GM19438 (cell line): ENCODE results near the gene GPC3.
"Not testable (repeated sequence)": the region's sequence is repeated elsewhere in the genome, so short reads cannot be mapped to it uniquely, and the experiment has no call there.

Experiments used
- ATAC-seq: cut with Tn5 transposase; IDR thresholded peaks from one replicate; pipeline ENCODE4 v1.9.1; 2021; ENCODE audit warnings: low read depth; ENCODE audit not compliant: unreplicated experiment

Gene GPC3

DNA sequence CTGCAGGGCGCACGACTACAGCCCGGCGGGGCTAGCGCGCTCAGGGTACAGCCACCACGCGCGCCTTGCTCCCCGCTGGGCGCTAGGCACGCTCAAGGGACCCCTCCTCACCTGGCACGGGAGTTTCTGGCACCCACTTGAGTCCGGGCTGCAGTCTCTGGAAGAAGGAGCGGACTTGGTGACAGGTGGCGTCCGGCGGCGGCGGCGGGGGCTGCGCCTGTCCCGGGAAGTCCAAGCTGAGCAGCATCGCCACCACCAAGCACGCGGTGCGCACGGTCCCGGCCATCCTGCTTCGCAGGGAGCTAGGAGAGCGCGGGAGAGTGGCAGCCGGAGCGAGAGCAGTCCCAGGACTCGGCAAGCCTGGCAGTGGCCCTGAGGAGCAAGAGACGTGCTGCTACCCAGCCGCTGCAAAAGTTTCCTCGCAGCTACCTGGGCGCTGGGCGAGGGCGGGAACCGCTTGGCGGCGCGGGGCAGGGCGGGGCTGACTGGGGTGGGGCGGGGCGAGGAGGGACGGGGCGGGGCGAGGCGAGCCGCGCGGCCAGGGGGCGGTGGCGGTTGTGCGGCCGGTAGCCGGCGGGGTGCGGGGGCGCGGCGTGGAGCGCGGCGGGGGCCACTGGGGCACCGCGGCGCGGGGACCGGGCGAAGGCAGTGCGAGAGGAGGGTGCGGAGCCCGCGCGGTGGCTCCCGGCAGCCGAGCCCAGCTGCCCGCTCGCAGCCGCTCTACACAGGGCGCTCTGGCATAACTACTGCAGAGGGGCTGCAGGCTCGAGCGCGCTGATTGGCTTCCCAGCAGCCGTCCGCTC is at the start of gene GPC3:
TSS of gene GPC3 (minus strand) at position 431 of the 803 bp plus-strand sequence.
- peak; percentile 71 for ATAC-seq

DNA sequence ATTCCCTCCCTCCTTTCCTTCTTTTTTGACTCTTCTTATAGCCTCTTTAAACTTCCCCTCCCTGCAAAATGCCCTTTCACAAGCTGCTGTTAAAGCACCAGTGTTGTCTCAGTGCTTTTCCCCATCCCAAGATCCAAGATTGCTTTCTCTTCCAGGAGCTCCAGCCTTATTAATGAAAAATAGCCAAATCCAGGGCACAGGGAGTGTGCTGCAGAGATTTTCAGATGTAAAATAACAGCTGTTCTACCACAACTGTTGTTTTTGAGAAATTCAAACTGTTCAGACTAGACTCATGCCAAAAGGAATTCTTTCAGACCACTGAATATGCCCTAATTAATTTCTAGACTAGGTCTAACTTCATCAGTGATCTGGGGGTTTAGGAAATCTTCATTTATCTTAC is 47.0 kb upstream of the GPC3 start:
- ATAC-seq: no peak

- no peak for ATAC-seq
Observed at GRCh38 chrX:134026565-134027311, 41.3 kb upstream of the GPC3 start.

DNA sequence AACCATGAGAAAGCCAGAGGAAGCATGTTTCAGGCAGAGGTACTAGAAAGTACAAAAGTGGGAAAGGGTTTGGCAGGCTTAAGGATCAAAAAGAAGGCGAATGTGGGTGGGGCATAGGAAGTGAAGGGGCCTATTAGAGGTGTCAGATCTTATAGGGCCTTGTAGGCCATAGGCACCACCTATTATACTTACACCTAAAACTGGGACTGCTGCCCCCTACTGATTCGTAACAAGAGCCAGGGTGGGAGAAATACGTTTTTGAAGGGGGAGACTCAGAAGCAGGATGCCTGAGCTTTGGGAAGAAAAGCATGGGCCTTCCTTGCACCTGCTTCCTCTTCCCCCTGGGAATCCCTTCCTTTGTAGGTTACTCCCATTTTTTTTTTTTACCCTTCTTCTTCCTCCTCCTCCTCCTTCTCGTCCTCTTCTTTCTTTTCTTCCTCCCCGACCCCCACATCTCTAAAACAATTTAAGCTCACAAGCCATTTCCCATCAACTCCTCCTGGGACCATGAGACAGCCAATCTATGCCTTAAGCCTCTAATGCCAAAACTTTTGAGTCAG is 40.7 kb upstream of the GPC3 start:
- no peak for ATAC-seq

GRCh38 chrX:134024686-134025377 is 39.4 kb upstream of the GPC3 start:
- ATAC-seq: no peak

DNA sequence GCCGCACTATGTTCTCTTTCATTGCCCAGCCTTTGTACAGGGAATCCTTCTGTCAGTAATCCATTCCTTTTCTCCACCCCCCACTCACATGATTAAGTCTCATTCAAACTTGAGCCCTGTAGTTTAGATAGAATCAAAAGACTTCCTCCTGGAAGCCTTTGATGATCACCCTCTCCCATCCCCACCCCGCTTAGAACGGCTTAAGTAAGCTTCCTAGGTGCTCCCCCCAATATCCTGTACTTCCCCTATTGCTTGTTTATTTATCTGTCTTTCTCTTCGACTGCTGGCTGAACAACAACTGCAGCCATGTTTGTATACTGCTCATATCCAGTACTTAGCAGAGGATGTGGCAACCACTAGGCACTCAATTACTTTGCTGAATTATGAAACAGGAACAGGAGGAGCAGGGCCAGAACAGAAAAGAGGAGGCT is 38.5 kb upstream of the GPC3 start:
- ATAC-seq: no peak

DNA sequence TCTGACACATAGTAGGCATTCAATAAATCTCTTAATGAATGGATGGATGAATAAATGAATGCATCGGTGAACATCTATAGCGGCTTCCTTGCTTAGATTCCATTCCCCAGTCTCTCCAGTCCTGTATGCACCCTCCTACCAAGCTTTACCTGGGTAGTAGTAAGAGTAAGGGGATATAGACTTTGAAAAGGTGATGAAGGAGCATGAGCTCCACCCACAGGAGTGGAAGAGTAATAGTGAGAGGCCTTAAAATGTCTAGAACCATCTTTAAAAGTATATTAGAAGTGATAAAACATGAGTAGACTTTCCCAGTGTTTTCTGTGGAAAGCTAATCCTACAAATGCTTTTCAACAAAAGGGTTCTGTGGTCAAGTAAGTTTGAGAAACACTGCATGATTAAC is 35.5 kb upstream of the GPC3 start:
- no peak for ATAC-seq

- no peak for ATAC-seq
Observed at GRCh38 chrX:134019567-134020206, 34.3 kb upstream of the GPC3 start.

DNA sequence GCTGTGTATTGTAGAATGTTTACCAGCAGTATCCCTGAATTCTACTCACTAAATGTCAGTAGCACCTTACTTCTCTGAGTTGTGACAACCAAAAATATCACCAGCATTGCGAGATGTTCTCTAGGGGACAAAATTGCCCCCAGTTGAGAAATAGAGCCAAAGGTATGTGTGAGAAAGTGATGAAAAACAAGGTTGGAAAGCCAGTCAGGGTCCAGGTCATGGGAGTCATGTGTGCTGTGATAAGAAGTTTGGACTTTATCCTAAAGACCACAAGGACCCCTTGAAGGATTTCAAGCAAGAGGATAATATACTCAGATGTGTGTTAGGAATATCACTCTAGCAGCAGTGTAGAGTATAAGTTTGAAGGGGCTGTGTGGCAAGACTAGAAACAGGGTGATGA is 30.9 kb upstream of the GPC3 start:
- ATAC-seq: not testable (repeated sequence)

DNA sequence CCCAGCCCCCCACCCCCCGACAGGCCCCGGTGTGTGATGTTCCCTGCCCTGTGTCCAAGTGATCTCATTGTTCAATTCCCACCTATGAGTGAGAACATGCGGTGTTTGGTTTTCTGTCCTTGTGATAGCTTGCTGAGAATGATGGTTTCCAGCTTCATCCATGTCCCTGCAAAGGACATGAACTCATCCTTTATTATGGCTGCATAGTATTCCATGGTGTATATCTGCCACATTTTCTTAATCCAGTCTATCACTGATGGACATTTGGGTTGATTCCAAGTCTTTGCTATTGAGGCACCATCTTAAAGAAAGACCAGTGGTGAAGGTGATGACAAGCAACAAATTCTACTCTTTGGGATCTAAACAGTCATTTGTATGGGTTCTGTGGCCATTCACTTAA is 30.1 kb upstream of the GPC3 start:
- ATAC-seq: not testable (repeated sequence)

DNA sequence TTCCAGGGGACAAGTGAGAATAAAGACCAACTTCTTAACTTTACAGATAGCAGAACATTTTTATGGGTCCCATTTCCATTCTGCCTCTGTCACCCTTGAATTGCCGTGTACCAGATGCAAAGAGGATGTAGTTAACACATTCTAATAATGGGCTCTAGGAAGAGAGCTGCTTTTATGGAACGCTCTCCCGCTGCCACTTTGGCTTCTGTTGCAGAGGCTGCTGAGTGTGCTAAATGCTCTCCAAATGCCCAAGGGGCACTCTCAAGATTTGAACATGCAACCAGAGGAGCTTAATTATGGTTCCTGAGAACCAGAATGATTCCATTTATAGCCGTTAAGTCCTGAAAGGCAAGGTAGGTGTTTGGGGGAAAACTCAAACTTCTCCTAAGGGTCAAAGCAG is 28.1 kb upstream of the GPC3 start:
- no peak for ATAC-seq

- no peak for ATAC-seq
Observed at GRCh38 chrX:134013092-134013497, 27.7 kb upstream of the GPC3 start.

- ATAC-seq: no peak
Observed at GRCh38 chrX:134010690-134011089, 25.3 kb upstream of the GPC3 start.

DNA sequence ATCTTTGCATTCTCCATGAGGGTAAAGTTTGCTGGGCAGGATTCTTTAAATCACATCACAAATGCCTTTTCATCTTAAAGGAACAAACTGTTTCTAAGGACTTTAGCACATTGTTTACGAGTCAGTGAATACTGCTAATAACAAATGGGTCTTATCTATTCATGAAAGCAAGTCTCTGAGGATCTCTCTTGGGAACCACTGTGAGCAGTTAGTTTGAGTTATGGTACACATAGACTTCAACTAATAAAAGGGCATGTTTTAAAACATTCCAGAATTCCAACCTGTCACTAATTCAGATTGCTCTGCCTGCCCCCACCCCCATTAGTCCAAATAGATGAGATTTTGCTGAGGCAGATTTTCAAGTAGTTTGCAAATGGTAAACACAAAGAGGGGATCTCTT is 22.3 kb upstream of the GPC3 start:
- no peak for ATAC-seq

GRCh38 chrX:134006484-134007161 is 21.2 kb upstream of the GPC3 start:
- no peak for ATAC-seq

DNA sequence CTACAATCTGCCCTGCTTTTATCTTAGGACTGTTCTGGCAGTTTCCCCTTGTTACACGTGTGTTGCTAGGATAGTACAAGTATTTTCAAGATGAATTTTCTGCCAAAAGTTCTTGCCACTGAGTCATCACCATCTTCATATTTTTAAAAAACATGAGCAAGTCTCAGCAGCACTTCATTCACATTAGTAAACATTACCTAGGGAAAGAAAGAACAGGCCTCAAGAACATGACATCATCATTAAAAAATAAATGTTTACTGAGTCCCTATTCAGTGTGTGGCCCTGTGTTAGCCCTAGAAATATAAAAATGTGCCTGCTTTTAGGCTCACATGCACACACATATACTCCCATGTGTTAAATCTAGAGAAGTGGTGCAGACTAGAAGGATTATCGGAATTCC is 18.7 kb upstream of the GPC3 start:
- ATAC-seq: no peak

DNA sequence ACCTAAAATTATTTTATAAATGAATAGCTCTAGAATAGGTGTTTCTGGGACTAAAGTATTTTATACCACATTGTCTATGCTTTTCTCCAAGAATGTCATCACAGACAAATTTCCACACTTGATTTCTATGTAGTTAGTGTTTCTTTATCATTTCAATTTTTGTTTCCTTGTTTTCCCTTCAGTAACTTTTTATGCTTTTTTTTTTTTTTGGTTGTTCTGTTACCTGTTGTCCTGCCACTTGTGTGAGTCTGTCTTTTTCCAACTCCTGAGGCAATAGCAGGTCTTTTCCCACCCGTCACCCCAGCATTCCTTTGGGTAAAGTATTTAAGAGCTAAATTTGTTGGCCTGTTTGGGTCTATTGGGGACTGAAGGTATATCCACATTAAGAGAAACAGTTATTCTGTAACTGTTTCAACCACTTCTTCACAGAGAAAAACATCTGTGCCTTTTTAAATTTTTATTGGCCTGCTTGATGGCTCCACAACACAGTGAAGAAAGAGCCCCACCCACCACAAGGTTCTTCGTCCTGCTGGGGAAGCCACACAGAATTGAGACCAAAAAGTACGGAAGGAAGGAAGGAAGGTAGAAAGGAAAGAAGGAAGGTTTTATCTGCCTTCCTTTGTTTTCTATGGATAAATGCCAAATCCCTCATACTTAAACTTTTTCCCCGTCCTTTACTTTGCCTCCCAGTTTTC is 17.7 kb upstream of the GPC3 start:
- no peak for ATAC-seq

DNA sequence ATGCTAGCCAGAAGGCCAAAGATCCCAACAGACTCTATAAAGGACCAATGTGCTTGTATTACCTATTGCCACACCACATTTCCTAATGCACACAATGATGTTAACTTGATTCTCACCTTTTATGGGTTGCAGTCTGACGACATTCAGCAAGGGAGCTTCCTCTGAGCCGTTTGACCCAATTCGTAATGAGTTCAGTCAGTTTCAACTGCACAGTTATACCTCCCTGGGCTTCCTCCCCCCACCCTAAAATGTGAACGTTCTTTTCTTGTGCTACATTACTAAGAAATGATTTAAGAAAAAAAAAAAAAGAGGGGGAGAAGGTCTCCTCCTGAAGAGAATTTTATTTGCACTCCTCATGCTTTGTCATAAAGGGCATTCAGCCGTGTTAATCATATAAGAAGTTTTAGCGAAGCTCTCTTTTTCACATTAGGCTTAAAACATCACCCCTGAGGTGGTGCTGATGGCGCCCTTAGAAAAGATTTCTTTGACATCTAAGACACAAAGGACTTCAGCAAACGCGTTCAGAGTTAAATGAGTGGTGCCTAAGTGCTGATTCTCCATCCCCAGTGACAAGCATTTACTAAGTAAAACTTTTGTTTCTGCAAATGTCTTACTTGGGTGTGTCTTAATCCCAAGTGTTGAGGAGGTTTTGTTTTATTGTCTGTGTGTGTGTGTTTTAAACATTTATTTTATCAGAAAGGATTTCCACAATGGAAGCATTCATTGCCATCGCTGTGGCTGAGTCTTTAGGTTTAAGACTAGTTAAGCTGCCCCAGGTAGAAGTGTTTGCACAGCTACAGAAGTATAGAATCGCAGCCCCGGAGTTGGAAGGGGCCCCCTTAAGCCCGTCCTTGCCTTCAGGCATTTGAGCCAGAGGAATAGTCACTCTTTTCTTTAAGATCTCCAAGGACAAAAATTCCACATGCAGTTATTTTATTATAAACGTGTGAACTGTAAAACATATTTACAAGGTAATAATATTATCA is 15.2 kb upstream of the GPC3 start:
- no peak for ATAC-seq
